SK-N-SH treated with all-trans-retinoic acid at 6 μM for 48 hours (cell line): ENCODE data around the gene ATRNL1.

ENCODE experiments used
- ATAC-seq: fragments of 200-7000 bp; cut with Tn5 transposase; 3 replicates; pipeline ENCODE4 v1.9.1; 2020; ENCODE audit warnings: mild to moderate bottlenecking, moderate library complexity
- ARNTL ChIP-seq: fragments of 450-650 bp; formaldehyde crosslinking; IDR thresholded peaks from 2 replicates; pipeline ENCODE4 v1.5.0; 2020; ENCODE audit warnings: low read depth, mild to moderate bottlenecking, moderate library complexity, borderline replicate concordance
- BACH2 ChIP-seq: fragments of 250-450 bp; sonication (Bioruptor Pico); IDR thresholded peaks from 2 replicates; pipeline ENCODE4 v1.9.0; 2021; ENCODE audit warnings: mild to moderate bottlenecking, borderline replicate concordance
- CSDC2 ChIP-seq: fragments of 250-450 bp; sonication (Bioruptor Pico); IDR thresholded peaks from 2 replicates; pipeline ENCODE4 v1.5.0; 2020; ENCODE audit warnings: mild to moderate bottlenecking, moderate library complexity
- ESRRG ChIP-seq: fragments of 250-450 bp; sonication (Bioruptor Pico); IDR thresholded peaks from 2 replicates; pipeline ENCODE4 v1.6.1; 2021; ENCODE audit warnings: mild to moderate bottlenecking
- GLIS3 ChIP-seq: fragments of 250-450 bp; sonication (Bioruptor Pico); IDR thresholded peaks from 2 replicates; pipeline ENCODE4 v1.5.0; 2020; ENCODE audit warnings: mild to moderate bottlenecking, moderate library complexity
- ISL1 ChIP-seq: fragments of 250-450 bp; sonication (Bioruptor Pico); IDR thresholded peaks from 2 replicates; pipeline ENCODE4 v2.1.2; 2022; ENCODE audit warnings: mild to moderate bottlenecking, moderate library complexity
- OSR1 ChIP-seq: fragments of 250-450 bp; sonication (Bioruptor Pico); IDR thresholded peaks from 2 replicates; pipeline ENCODE4 v1.8.0; 2022; ENCODE audit warnings: moderate library complexity, mild to moderate bottlenecking, inconsistent platforms
- PPARA ChIP-seq: fragments of 250-450 bp; sonication (Bioruptor Pico); IDR thresholded peaks from 2 replicates; pipeline ENCODE4 v1.5.0; 2020; ENCODE audit warnings: mild to moderate bottlenecking, borderline replicate concordance
- SNAI2 ChIP-seq: fragments of 250-450 bp; sonication (Bioruptor Pico); IDR thresholded peaks from 2 replicates; pipeline ENCODE4 v1.5.0; 2020; ENCODE audit warnings: mild to moderate bottlenecking, moderate library complexity
- TOX ChIP-seq: fragments of 250-450 bp; sonication (Bioruptor Pico); IDR thresholded peaks from 2 replicates; pipeline ENCODE4 v1.8.0; 2021; ENCODE audit warnings: mild to moderate bottlenecking, moderate library complexity, borderline replicate concordance
- ZC3H10 ChIP-seq: fragments of 250-450 bp; sonication (Bioruptor Pico); IDR thresholded peaks from 2 replicates; pipeline ENCODE4 v1.5.1; 2021; ENCODE audit warnings: mild to moderate bottlenecking, moderate library complexity
- ZFP3 ChIP-seq: fragments of 250-450 bp; sonication (Bioruptor Pico); IDR thresholded peaks from 2 replicates; pipeline ENCODE4 v1.5.0; 2020; ENCODE audit warnings: mild to moderate bottlenecking, moderate library complexity
- ZFP30 ChIP-seq: fragments of 450-650 bp; formaldehyde crosslinking; IDR thresholded peaks from 2 replicates; pipeline ENCODE4 v1.5.0; 2022; ENCODE audit warnings: mild to moderate bottlenecking, moderate library complexity
- ZNF565 ChIP-seq: fragments of 450-650 bp; formaldehyde crosslinking; conservative IDR thresholded peaks from 2 replicates; pipeline ENCODE4 v1.5.0; 2020; ENCODE audit warnings: low read depth, mild to moderate bottlenecking, moderate library complexity
- ZNF70 ChIP-seq: fragments of 450-650 bp; formaldehyde crosslinking; IDR thresholded peaks from 2 replicates; pipeline ENCODE4 v1.5.0; 2020; ENCODE audit warnings: mild to moderate bottlenecking, moderate library complexity
- TF ChIP-seq, protein P1 (sequence below): fragments of 250-450 bp; sonication (Bioruptor Pico); IDR thresholded peaks from 2 replicates; pipeline ENCODE4 v1.5.0; 2020; ENCODE audit warnings: mild to moderate bottlenecking, moderate library complexity
- TF ChIP-seq, protein P2 (sequence below): fragments of 250-450 bp; sonication (Bioruptor Pico); IDR thresholded peaks from 2 replicates; pipeline ENCODE4 v1.8.0; 2020; ENCODE audit warnings: mild to moderate bottlenecking, moderate library complexity, borderline replicate concordance
- TF ChIP-seq, protein P3 (sequence below): fragments of 250-450 bp; sonication (Bioruptor Pico); IDR thresholded peaks from 2 replicates; pipeline ENCODE4 v1.8.0; 2021; ENCODE audit warnings: low read depth, mild to moderate bottlenecking, moderate library complexity, borderline replicate concordance
- TF ChIP-seq, protein P4 (sequence below): fragments of 250-450 bp; sonication (Bioruptor Pico); IDR thresholded peaks from 2 replicates; pipeline ENCODE4 v1.5.1; 2020; ENCODE audit warnings: low read depth, mild to moderate bottlenecking, moderate library complexity

ATRNL1 gene

DNA sequence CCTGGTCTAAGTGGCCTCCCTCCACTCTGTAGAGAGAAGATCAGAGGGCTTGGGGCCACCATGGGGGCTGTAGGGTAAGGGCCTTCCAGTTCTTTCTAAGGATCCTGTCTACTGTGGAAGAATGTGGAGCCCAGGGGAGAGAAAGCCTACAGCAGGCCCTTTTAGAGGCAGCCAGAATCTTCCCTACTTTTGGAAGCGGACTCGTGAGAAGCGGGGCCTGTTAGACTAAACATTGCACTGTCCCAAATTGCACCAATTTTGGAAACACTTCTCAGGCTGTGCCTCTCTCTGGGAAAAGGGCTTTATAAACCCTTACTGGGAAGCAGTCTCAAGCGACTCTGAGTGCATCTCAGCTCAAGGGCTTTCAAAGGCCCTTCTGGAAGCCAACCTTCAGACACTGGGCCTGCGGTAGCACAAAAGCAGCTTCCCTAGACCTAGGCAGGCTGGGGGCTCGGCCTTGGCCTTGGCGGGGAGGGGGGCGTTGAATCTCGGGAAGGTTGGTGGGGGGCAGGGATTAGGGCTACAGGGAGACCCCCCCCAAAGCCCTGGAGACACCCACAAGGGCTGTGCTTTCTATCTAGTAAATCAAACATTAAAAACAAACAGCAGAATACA lies 881.8 kb downstream of the ATRNL1 start:
- no peak for ATAC-seq
- TF ChIP-seq CSDC2 (CRISPR knock-in tag) (no peak), GLIS3 (CRISPR knock-in tag) (no peak)

DNA sequence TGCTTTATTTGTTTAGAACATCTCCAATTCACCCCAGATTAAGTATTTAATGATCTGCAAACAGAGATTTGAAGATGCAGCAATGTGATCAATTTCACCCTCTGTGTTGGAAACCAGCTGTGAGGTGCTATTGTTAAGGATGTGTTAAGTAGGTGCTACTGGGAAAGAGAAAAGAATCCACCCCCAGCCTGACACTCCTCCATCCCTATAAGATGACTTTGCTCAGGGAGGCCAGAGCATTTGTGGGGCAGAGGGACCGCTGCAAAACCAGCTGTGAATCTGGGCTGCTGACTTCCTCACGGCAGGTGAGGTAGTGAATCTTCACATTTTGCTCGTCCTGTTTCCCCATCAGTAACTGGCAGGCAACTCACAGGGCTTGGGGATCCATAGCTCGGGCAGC lies 882.3 kb downstream of the ATRNL1 start:
- TF ChIP-seq GLIS3 (CRISPR knock-in tag), result no peak
- no peak for TF ChIP-seq ZC3H10 (CRISPR knock-in tag)
- TF ChIP-seq ZFP3 (CRISPR knock-in tag), result no peak
- TF ChIP-seq, protein P1, sequence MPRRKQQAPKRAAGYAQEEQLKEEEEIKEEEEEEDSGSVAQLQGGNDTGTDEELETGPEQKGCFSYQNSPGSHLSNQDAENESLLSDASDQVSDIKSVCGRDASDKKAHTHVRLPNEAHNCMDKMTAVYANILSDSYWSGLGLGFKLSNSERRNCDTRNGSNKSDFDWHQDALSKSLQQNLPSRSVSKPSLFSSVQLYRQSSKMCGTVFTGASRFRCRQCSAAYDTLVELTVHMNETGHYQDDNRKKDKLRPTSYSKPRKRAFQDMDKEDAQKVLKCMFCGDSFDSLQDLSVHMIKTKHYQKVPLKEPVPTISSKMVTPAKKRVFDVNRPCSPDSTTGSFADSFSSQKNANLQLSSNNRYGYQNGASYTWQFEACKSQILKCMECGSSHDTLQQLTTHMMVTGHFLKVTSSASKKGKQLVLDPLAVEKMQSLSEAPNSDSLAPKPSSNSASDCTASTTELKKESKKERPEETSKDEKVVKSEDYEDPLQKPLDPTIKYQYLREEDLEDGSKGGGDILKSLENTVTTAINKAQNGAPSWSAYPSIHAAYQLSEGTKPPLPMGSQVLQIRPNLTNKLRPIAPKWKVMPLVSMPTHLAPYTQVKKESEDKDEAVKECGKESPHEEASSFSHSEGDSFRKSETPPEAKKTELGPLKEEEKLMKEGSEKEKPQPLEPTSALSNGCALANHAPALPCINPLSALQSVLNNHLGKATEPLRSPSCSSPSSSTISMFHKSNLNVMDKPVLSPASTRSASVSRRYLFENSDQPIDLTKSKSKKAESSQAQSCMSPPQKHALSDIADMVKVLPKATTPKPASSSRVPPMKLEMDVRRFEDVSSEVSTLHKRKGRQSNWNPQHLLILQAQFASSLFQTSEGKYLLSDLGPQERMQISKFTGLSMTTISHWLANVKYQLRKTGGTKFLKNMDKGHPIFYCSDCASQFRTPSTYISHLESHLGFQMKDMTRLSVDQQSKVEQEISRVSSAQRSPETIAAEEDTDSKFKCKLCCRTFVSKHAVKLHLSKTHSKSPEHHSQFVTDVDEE, result no peak
- TF ChIP-seq PPARA (CRISPR knock-in tag), result no peak
- no peak for TF ChIP-seq ZNF70 (CRISPR knock-in tag)
- no peak for ATAC-seq

DNA sequence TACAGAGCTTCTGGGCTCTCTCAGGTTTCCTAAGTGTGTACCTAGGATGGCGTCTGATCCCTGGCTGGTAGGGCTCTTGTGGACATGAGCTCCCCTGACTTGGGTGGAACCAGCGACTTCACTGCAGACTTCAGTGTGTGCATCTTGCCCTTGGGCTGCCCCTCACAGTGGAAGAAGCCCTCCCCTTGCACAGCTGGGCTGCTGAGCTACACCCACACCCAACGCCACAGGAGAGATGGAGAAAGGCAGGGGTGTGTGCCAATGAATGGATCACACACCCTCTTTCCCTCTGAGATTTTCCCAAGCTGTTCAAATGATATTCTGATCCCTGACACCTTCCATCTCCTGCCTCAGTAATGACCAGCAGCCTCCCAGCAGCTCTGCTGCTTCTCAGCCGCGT lies 883.2 kb downstream of the ATRNL1 start:
- no peak for ATAC-seq
- TF ChIP-seq, protein P2, sequence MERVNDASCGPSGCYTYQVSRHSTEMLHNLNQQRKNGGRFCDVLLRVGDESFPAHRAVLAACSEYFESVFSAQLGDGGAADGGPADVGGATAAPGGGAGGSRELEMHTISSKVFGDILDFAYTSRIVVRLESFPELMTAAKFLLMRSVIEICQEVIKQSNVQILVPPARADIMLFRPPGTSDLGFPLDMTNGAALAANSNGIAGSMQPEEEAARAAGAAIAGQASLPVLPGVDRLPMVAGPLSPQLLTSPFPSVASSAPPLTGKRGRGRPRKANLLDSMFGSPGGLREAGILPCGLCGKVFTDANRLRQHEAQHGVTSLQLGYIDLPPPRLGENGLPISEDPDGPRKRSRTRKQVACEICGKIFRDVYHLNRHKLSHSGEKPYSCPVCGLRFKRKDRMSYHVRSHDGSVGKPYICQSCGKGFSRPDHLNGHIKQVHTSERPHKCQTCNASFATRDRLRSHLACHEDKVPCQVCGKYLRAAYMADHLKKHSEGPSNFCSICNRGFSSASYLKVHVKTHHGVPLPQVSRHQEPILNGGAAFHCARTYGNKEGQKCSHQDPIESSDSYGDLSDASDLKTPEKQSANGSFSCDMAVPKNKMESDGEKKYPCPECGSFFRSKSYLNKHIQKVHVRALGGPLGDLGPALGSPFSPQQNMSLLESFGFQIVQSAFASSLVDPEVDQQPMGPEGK, result no peak
- TF ChIP-seq, protein P3, sequence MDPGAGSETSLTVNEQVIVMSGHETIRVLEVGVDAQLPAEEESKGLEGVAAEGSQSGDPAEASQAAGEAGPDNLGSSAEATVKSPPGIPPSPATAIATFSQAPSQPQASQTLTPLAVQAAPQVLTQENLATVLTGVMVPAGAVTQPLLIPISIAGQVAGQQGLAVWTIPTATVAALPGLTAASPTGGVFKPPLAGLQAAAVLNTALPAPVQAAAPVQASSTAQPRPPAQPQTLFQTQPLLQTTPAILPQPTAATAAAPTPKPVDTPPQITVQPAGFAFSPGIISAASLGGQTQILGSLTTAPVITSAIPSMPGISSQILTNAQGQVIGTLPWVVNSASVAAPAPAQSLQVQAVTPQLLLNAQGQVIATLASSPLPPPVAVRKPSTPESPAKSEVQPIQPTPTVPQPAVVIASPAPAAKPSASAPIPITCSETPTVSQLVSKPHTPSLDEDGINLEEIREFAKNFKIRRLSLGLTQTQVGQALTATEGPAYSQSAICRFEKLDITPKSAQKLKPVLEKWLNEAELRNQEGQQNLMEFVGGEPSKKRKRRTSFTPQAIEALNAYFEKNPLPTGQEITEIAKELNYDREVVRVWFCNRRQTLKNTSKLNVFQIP (CRISPR knock-in tag), result no peak
- TF ChIP-seq ARNTL (no peak), ESRRG (CRISPR knock-in tag) (no peak), PPARA (CRISPR knock-in tag) (no peak), ISL1 (CRISPR knock-in tag) (no peak), ZNF565 (CRISPR knock-in tag) (no peak), SNAI2 (CRISPR knock-in tag) (no peak), ZFP3 (CRISPR knock-in tag) (no peak), ZC3H10 (CRISPR knock-in tag) (no peak), BACH2 (no peak), TOX (CRISPR knock-in tag) (no peak), ZFP30 (CRISPR knock-in tag) (no peak), OSR1 (CRISPR knock-in tag) (no peak)
- TF ChIP-seq, protein P1, result no peak
- TF ChIP-seq, protein P4, sequence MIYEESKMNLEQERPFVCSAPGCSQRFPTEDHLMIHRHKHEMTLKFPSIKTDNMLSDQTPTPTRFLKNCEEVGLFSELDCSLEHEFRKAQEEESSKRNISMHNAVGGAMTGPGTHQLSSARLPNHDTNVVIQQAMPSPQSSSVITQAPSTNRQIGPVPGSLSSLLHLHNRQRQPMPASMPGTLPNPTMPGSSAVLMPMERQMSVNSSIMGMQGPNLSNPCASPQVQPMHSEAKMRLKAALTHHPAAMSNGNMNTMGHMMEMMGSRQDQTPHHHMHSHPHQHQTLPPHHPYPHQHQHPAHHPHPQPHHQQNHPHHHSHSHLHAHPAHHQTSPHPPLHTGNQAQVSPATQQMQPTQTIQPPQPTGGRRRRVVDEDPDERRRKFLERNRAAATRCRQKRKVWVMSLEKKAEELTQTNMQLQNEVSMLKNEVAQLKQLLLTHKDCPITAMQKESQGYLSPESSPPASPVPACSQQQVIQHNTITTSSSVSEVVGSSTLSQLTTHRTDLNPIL, result no peak
